ENCODE data around the gene SMG7.

SMG7 gene

GRCh38 chr1:183590244-183591191, 118.2 kb downstream of the SMG7 start, which contains the start of gene NCF2:
Gene NCF2 (minus strand): TSS chr1:183590459. CDS start chr1:183590329, 130 bp downstream.
- DNase-seq (ENCODE audit: low read depth): no peak

GRCh38 chr1:183592733-183593132, 120.4 kb downstream of the SMG7 start:
- no peak for DNase-seq (ENCODE audit: low read depth)

- no peak for DNase-seq (ENCODE audit: low read depth)
Measured at GRCh38 chr1:183593356-183593755, 121.1 kb downstream of the SMG7 start.

GRCh38 chr1:183595537-183595936, 123.2 kb downstream of the SMG7 start:
- DNase-seq (ENCODE audit: low read depth): no peak

- DNase-seq (ENCODE audit: low read depth): no peak
Measured at GRCh38 chr1:183596500-183596899, 124.2 kb downstream of the SMG7 start.

GRCh38 chr1:183597656-183598347, 125.5 kb downstream of the SMG7 start:
- DNase-seq (ENCODE audit: low read depth): no peak

- no peak for DNase-seq (ENCODE audit: low read depth)
Measured at GRCh38 chr1:183598386-183598785, 126.1 kb downstream of the SMG7 start.

- DNase-seq (ENCODE audit: low read depth): peak; percentile 78
Measured at GRCh38 chr1:183600136-183600535, 127.8 kb downstream of the SMG7 start.

GRCh38 chr1:183600634-183601033, 128.3 kb downstream of the SMG7 start:
- DNase-seq (ENCODE audit: low read depth): no peak

- DNase-seq (ENCODE audit: low read depth): no peak
Measured at GRCh38 chr1:183602510-183602909, 130.2 kb downstream of the SMG7 start.

Data from GM04503 (cell line).